Neural crest cell (in vitro differentiated cells): ENCODE data around the gene CLDN24. TPM values are rescaled to one million over a fixed set of nuclear protein-coding genes. Genes with fewer than 3 reads are reported as not detected.

Experiments used
- DNase-seq: peaks from one replicate; pipeline ENCODE4 v3.0.0; 2021; ENCODE audit warnings: low read depth, mixed read lengths, low spot score
- H3K27ac Mint-ChIP-seq: one replicate; pipeline ENCODE4 v1.8.0; 2021; ENCODE audit warnings: mild to moderate bottlenecking, mixed read lengths; ENCODE audit not compliant: unreplicated experiment
- H3K27me3 Mint-ChIP-seq: 2 replicates; pipeline ENCODE4 v1.8.0; 2021; ENCODE audit warnings: low read depth, mild to moderate bottlenecking, mixed read lengths
- H3K36me3 Mint-ChIP-seq: 2 replicates; pipeline ENCODE4 v1.8.0; 2021; ENCODE audit warnings: low read depth, mild to moderate bottlenecking, mixed read lengths
- H3K4me1 Mint-ChIP-seq: 2 replicates; pipeline ENCODE4 v1.8.0; 2021; ENCODE audit warnings: mixed read lengths
- H3K4me3 Mint-ChIP-seq: one replicate; pipeline ENCODE4 v1.8.0; 2021; ENCODE audit warnings: mild to moderate bottlenecking, mixed read lengths
- H3K9me3 Mint-ChIP-seq: 2 replicates; pipeline ENCODE4 v1.8.0; 2021; ENCODE audit warnings: mixed read lengths
- total RNA-seq: library from RNA; stranded (reverse); gene quantifications from 2 replicates; pipeline ENCODE4 v1.2.1, GENCODE V29; 2021
- TF ChIP-seq, protein P1 (sequence below): fragments of 200-600 bp; sonication (generic); conservative IDR thresholded peaks from 2 replicates; pipeline ENCODE4 v1.5.0; 2021; ENCODE audit warnings: antibody characterized with exemption, mild to moderate bottlenecking

The CLDN24 gene
- total RNA-seq, 1 donor from 2014 or later = not detected

DNA sequence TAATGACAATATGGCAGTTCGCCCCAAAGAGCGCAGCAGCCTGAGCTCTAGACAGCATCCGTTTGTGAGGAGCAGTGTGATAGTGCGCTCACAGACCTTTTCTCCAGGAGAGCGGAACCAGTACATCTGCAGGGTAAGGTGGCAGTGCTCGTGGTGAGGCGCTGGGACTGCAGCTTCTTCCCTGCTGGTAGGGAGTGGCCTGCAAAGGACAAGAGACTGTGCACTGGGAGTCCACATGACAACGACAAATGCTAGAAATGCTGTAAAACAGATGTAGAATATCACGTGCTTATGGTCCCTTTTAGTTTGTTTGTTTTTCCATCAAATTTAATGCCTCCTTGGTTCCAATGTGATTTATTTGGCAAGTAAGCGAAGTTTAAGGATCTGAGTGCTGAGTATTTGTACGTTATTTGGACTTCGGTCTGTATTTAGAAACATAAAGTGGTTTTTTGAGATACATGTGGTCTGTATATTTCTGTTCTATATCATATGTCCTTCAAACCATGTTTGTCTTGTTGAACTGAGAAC, 37.9 kb downstream of the CLDN24 start:
- H3K36me3 Mint-ChIP-seq = peaks cover 19% of the 10 kb centered on the region

DNA sequence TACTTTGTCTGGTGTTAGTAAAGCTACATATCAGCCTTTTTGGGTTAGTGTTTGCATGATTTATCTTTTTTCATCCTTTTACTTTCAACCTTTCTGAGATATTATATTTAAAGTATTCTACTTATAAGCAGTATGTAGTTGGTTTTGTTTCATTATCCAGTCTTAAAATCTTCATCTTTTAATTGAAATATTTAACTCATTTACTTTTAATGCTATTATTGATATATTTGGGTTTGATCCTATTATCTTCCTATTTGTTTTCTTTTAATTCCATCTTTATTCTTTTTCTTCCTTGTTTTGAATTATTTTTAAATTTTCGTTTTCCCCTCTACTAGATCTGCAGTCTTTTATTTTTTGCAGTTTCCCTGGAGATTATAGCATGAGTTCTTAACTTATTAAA, 46.1 kb downstream of the CLDN24 start:
- Mint-ChIP-seq H3K36me3 (peaks cover 38% of the 10 kb centered on the region), H3K4me1 (no peaks in the 10 kb centered on the region), H3K9me3 (peaks cover 12% of the 10 kb centered on the region), H3K27me3 (no peaks in the 10 kb centered on the region), H3K27ac (no peak overlapping the region), H3K4me3 (no peak overlapping the region)
- DNase-seq = no peak
- TF ChIP-seq, protein P1, sequence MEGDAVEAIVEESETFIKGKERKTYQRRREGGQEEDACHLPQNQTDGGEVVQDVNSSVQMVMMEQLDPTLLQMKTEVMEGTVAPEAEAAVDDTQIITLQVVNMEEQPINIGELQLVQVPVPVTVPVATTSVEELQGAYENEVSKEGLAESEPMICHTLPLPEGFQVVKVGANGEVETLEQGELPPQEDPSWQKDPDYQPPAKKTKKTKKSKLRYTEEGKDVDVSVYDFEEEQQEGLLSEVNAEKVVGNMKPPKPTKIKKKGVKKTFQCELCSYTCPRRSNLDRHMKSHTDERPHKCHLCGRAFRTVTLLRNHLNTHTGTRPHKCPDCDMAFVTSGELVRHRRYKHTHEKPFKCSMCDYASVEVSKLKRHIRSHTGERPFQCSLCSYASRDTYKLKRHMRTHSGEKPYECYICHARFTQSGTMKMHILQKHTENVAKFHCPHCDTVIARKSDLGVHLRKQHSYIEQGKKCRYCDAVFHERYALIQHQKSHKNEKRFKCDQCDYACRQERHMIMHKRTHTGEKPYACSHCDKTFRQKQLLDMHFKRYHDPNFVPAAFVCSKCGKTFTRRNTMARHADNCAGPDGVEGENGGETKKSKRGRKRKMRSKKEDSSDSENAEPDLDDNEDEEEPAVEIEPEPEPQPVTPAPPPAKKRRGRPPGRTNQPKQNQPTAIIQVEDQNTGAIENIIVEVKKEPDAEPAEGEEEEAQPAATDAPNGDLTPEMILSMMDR = no peak

More for the DNA sequence above, 37.9 kb downstream of the CLDN24 start:
- no peaks in the 10 kb centered on the region for H3K9me3 Mint-ChIP-seq
- H3K27ac Mint-ChIP-seq = no peak overlapping the region
- TF ChIP-seq, protein P1 = no peak
- no peaks in the 10 kb centered on the region for H3K27me3 Mint-ChIP-seq
- no peak overlapping the region for H3K4me3 Mint-ChIP-seq
- no peak for DNase-seq
- H3K4me1 Mint-ChIP-seq = no peaks in the 10 kb centered on the region

DNA sequence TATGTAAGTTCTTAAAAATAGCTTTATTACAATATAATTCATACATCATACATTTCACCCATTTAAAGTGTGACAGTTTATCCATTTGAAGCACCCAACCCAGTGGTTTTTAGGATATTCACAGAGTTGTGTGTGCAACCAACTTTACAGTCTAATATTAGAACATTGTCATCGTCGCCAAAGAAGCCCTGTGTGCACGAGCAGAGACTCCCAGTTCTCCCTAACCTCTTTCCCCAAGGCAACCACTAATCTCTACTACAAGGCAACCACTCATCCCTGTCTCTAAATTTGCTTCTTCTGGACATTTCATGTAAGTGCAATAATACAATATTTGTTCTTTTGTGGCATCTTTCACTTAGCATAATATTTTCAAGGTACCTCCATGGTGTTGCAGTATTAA, 49.8 kb downstream of the CLDN24 start:
- Mint-ChIP-seq H3K27ac (no peak overlapping the region), H3K27me3 (no peaks in the 10 kb centered on the region), H3K9me3 (peaks cover 12% of the 10 kb centered on the region), H3K4me1 (no peaks in the 10 kb centered on the region), H3K4me3 (no peak overlapping the region), H3K36me3 (peaks cover 37% of the 10 kb centered on the region)
- TF ChIP-seq, protein P1 = no peak
- no peak for DNase-seq

Other genes starting within 250 kb of the CLDN24 start
- 24.6 and 25.1 TPM in 2 replicates for gene WWC2, start 223.2 kb downstream of the CLDN24 start, total RNA-seq
- gene CLDN22, start 2.1 kb downstream of the CLDN24 start, total RNA-seq = not detected in 2 replicates
- gene CDKN2AIP, start 122.2 kb upstream of the CLDN24 start, total RNA-seq = 23.8 and 27.7 TPM in 2 replicates
- 16.9 and 18.1 TPM in 2 replicates for gene ING2, start 182.6 kb upstream of the CLDN24 start, total RNA-seq